ENCODE results near the gene CDKN2AIP. TPM values are rescaled to one million over a fixed set of nuclear protein-coding genes. Genes with fewer than 3 reads are reported as not detected.

The CDKN2AIP gene
- total and polyA plus RNA-seq, 2 of the 4 experiments (the other 2 are of a cell fraction) = 11.0 to 16.8 TPM

DNA sequence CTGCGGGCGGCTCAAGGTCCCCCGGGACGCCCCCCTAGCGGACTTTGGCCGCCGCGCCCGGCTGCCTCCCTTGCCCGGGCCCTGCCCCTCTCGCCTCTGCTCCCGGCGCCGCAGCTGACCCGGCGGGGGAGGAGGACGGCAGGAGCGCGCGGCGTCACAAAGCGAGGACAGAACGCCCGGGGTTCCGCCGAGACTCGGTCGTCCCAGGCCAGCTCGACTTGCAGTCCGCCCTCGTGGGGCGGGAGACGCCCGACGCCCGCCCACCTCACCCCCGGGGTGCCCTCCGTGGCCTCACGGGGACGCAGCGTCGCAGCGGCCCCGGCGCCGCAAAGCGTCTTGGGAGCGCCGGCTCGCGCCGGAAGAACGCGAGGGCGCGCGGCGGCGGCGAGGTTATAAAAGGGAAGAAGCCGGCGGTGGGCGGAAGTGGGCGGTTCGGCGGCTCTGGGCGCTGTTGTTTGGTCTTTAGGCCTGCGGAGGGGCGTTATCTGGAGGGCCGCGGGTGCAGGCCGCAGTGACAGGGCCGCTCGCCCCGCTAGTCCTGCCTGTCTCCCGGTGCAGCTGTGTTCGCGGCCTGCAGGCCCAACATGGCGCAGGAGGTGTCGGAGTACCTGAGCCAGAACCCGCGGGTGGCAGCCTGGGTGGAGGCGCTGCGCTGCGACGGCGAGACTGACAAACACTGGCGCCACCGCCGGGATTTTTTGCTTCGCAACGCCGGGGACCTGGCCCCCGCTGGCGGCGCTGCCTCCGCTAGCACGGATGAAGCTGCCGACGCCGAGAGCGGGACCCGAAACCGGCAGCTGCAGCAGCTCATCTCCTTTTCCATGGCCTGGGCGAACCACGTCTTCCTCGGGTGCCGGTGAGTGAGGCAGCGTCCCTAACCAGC, at the start of gene CDKN2AIP (continued):
- TF ChIP-seq CTCF (conservative IDR thresholded peaks at IDR 0.05; ENCODE audit: low read depth, low read length) (no peak), SMC3 (IDR thresholded peaks at IDR 0.05; ENCODE audit: low read depth, low read length) (no peak), MXI1 (IDR thresholded peaks at IDR 0.05; ENCODE audit: borderline replicate concordance, low read depth, low read length) (peak; percentile 19), MAZ (IDR thresholded peaks at IDR 0.05; ENCODE audit: borderline replicate concordance, low read depth, low read length) (no peak; the same call in 1 of the 2 replicates)

All from IMR-90 (cell line).